BE2C (cell line): Measurements from ENCODE around the gene UBE3B.

ENCODE experiments used
- DNase-seq: peaks from one replicate; pipeline ENCODE4 v3.0.0-alpha.2; 2020
- H3K27me3 ChIP-seq: fragments of 250-450 bp; sonication (Bioruptor Pico); 2 replicates; pipeline ENCODE4 v1.5.1; 2020; ENCODE audit warnings: mild to moderate bottlenecking
- H3K36me3 ChIP-seq: fragments of 250-450 bp; sonication (Bioruptor Pico); 2 replicates; pipeline ENCODE4 v1.5.1; 2020; ENCODE audit warnings: mild to moderate bottlenecking
- H3K4me1 ChIP-seq: fragments of 250-450 bp; sonication (Bioruptor Pico); 2 replicates; pipeline ENCODE4 v1.5.1; 2020
- H3K4me3 ChIP-seq: 2 replicates; pipeline ENCODE4 v1.5.1; 2011; ENCODE audit warnings: low read depth, low read length
- H3K9me3 ChIP-seq: fragments of 250-450 bp; sonication (Bioruptor Pico); 2 replicates; pipeline ENCODE4 v1.5.1; 2020
- CTCF ChIP-seq: IDR thresholded peaks from 2 replicates; pipeline ENCODE4 v1.5.1; 2012; ENCODE audit warnings: mild to moderate bottlenecking, low read depth, low read length

Gene UBE3B

GRCh38 chr12:109542014-109542413 is 64.6 kb downstream of the UBE3B start:
- H3K9me3 ChIP-seq: no peaks in the 10 kb centered on the region

GRCh38 chr12:109542876-109543275 is 65.4 kb downstream of the UBE3B start:
- peaks cover 8% of the 10 kb centered on the region for H3K4me1 ChIP-seq
- H3K27me3 ChIP-seq: no peaks in the 10 kb centered on the region
- no peak for TF ChIP-seq CTCF
- H3K4me3 ChIP-seq: no peak overlapping the region
- no peak for DNase-seq
- no peaks in the 10 kb centered on the region for H3K36me3 ChIP-seq
- no peaks in the 10 kb centered on the region for H3K9me3 ChIP-seq

More at GRCh38 chr12:109542014-109542413, 64.6 kb downstream of the UBE3B start:
- TF ChIP-seq CTCF: no peak
- H3K4me1 ChIP-seq: peaks cover 13% of the 10 kb centered on the region
- H3K4me3 ChIP-seq: no peak overlapping the region
- H3K27me3 ChIP-seq: no peaks in the 10 kb centered on the region
- DNase-seq: no peak
- H3K36me3 ChIP-seq: no peaks in the 10 kb centered on the region

GRCh38 chr12:109544955-109545531 is 67.6 kb downstream of the UBE3B start:
- no peak for TF ChIP-seq CTCF
- DNase-seq: peak; percentile 48

DNA sequence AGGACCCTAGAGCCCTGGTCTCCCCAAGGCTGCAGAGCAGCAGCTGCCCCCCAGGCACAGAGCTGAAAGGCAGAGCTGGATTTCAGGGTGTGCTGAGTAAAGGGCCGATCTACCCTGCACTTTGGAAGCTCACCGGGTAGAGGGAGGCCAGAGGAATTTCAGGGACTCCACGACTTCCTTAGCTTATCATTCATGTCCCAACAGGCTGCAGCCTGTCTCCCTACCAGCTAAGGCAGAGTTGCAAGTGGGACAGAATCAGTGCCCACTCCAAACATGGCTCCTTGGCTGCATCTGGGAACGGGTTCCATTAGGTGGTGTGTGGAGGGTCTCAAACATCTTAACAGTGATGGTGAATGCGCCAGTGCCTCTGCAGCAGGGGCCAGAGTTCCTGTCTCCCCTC is 68.4 kb downstream of the UBE3B start:
- H3K4me3 ChIP-seq: no peak overlapping the region
- H3K9me3 ChIP-seq: no peaks in the 10 kb centered on the region
- no peak for DNase-seq
- no peaks in the 10 kb centered on the region for H3K27me3 ChIP-seq
- TF ChIP-seq CTCF: no peak
- H3K4me1 ChIP-seq: no peaks in the 10 kb centered on the region; the same call in none of the 2 replicates
- H3K36me3 ChIP-seq: no peaks in the 10 kb centered on the region

More at GRCh38 chr12:109544955-109545531, 67.6 kb downstream of the UBE3B start:
- no peaks in the 10 kb centered on the region for H3K9me3 ChIP-seq
- no peaks in the 10 kb centered on the region for H3K36me3 ChIP-seq
- no peaks in the 10 kb centered on the region; the same call in none of the 2 replicates for H3K4me1 ChIP-seq
- H3K4me3 ChIP-seq: no peak overlapping the region
- no peaks in the 10 kb centered on the region for H3K27me3 ChIP-seq

DNA sequence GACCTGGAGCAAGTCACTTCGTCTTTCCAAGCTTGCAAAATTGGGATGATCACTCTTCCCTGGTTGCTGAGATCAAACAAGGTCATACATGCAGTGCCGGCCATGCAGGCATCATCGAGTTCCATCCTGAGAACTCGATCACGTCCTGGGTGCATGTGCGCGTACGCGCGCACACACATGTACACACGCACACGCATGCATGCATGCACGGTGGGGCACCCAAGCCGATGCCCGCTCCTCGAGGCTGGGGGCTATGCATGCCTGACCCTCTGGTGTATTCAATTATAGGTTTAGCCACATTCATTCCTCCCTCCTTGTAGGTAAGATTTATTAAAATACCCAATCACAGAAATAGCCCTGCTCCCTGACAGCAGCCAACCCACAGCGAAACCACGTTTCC is 69.9 kb downstream of the UBE3B start:
- no peak for DNase-seq
- TF ChIP-seq CTCF: no peak

DNA sequence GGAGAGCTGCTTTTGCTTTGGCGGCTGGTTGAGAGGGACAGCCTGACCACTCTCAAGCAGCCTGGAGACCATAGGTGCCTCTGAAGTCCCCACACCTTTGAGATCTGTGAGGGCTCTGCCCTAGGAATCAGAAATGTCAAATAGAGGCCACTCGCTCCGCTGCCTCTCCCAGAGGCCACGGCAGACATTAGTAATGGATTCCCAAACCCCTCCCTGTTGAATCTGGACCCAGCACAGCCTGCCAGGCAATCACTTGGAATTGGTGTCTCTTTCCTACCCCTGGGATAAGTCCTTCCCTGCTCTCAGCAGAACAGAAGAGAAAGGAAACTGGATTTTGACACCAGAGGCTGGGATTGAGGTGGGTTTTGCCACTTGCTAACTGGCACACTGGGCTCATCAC is 70.8 kb downstream of the UBE3B start:
- TF ChIP-seq CTCF: no peak
- Histone ChIP-seq H3K9me3 (no peaks in the 10 kb centered on the region), H3K27me3 (no peaks in the 10 kb centered on the region)

More for the DNA sequence above, 69.9 kb downstream of the UBE3B start:
- no peaks in the 10 kb centered on the region; the same call in 1 of the 2 replicates for H3K4me1 ChIP-seq
- H3K27me3 ChIP-seq: no peaks in the 10 kb centered on the region
- no peaks in the 10 kb centered on the region for H3K9me3 ChIP-seq
- no peaks in the 10 kb centered on the region for H3K36me3 ChIP-seq
- no peak overlapping the region for H3K4me3 ChIP-seq

More for the DNA sequence above, 70.8 kb downstream of the UBE3B start:
- Histone ChIP-seq H3K36me3 (no peaks in the 10 kb centered on the region), H3K4me3 (no peak overlapping the region), H3K4me1 (no peaks in the 10 kb centered on the region; the same call in 1 of the 2 replicates)
- no peak for DNase-seq
